GM18861 (cell line): ENCODE results near the gene HPN.

Experiments
- ATAC-seq: cut with Tn5 transposase; IDR thresholded peaks from one replicate; pipeline ENCODE4 v1.9.1; 2021; ENCODE audit not compliant: unreplicated experiment

HPN gene

DNA sequence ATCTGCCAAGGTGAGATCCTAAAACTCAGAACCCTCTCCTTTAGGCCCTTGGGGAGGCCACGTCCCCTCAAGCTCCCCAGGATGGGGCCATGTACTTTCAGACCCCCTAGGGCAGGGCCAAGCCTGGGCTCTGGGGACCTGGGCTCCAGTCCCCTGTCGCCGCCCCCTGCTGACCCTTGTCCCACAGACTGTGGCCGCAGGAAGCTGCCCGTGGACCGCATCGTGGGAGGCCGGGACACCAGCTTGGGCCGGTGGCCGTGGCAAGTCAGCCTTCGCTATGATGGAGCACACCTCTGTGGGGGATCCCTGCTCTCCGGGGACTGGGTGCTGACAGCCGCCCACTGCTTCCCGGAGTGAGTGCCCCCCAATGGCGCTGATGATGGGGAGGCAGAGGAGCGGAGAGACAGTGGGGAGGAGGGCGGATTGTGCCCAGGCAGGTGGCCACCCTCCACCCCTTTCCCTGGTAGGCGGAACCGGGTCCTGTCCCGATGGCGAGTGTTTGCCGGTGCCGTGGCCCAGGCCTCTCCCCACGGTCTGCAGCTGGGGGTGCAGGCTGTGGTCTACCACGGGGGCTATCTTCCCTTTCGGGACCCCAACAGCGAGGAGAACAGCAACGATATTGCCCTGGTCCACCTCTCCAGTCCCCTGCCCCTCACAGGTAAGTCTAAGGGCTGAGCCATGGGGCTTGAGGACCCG is 18.8 kb downstream of the HPN start:
- ATAC-seq, result no peak

DNA sequence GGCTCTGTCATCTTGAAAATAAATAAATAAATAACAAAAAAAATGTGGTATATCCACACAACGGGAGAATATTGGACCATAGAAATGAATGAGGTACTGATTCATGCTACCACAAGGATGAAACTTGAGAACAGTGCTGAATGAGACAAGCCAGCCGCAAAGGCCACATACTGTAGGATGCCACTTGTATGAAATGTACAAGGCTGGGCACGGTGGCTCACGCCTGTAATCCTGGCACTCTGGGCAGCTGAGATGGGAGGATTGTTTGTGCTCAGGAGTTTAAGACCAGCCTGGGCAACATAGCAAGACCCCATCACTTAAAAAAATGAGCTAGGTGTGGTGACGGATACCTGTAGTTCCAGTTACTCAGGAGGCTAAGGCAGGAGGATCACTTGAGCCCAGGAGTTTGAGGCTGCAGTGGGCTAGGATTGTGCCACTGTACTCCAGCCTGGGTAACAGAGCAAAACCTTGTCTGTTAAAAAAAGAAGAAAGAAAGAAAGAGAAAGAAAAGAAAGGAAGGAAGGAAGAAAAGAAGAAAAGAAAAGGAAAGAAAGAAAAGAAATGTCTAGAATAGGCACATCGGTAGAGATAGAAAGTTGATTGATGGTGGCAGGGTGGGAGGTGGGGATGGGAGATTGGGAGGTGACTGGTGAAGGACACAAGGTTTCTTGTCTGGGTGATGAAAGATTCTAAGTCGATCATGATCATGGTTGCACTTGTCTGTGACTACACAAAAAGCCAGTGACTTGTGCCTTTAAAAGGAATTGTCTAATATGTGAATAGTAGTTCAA is 20.3 kb downstream of the HPN start:
- ATAC-seq, result no peak

DNA sequence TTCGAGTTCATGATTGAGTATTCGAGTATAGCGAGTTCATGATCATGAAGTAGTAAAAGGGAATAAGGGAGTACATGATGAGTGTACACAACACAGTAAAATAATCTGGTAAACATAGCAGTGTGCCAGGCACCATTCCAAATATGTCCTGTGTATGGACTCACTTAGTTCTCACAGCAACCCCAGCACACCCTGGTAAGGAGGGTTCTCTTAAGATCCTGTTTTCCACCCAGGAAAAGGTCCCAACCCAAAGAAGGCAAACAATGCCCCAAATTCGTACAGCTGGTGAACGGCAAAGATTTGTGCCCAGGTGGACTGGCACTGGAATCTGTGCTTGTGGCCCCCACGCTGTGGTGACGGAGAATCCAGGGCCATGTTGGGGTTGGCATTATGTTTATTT is 21.4 kb downstream of the HPN start:
- ATAC-seq, result no peak

DNA sequence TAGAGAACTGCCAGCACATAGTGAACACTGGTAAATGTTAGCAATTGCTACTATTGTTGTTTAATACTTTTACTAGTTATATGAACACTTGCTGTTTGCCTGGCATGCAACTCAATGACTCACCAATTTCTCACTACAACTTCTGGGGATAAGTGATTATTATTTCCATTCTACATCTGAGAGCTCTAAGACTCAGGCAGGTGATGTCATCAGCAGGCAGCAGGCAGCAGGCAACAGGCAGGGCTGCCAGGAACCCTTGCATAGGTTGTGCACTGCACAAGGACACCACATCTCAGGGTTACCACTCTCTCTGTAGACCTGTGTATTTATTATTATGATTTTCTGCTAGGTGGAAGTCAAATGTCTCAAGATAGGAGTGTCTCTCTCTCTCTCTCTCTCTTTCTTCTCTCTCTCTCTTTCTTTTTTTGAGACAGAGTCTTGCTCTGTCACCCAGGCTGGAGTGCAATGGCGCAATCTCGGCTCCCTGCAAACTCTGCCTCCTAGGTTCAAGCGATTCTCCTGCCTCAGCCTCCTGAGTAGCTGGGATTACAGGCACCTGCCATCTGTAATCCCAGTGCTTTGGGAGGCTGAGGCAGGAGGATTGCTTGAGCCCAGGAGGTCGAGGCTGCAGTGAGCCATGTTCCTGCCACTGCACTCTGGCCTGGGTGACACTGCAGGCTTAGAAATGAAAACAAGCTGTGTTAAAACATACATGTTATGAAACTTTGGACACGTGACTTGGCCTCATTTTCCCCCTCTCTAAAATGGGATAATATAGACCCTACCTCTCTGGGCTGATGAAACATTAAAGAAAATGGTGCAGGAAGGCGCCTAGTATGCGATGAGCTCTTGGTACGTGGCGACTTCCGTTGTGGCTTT is 22.7 kb downstream of the HPN start:
- no peak for ATAC-seq

DNA sequence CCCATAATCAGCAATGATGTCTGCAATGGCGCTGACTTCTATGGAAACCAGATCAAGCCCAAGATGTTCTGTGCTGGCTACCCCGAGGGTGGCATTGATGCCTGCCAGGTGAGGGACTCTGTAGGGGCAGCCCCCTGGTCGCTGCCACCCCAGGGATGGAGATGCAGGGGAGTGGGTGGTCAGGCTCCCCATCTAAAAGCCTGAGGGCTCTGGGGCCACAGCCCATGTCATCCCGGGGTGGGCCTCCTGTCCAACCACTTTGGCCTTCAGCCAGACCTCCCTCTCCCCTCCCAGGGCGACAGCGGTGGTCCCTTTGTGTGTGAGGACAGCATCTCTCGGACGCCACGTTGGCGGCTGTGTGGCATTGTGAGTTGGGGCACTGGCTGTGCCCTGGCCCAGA is 24.1 kb downstream of the HPN start:
- ATAC-seq, result no peak

DNA sequence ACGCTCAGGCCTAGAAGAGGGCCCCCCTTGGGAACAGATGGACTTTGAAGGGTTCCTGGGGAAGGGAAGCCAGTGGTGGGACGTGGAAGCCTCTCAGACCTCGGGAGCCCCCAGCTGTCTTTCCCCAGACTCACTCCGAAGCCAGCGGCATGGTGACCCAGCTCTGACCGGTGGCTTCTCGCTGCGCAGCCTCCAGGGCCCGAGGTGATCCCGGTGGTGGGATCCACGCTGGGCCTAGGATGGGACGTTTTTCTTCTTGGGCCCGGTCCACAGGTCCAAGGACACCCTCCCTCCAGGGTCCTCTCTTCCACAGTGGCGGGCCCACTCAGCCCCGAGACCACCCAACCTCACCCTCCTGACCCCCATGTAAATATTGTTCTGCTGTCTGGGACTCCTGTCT is 24.6 kb downstream of the HPN start:
- no peak for ATAC-seq

DNA sequence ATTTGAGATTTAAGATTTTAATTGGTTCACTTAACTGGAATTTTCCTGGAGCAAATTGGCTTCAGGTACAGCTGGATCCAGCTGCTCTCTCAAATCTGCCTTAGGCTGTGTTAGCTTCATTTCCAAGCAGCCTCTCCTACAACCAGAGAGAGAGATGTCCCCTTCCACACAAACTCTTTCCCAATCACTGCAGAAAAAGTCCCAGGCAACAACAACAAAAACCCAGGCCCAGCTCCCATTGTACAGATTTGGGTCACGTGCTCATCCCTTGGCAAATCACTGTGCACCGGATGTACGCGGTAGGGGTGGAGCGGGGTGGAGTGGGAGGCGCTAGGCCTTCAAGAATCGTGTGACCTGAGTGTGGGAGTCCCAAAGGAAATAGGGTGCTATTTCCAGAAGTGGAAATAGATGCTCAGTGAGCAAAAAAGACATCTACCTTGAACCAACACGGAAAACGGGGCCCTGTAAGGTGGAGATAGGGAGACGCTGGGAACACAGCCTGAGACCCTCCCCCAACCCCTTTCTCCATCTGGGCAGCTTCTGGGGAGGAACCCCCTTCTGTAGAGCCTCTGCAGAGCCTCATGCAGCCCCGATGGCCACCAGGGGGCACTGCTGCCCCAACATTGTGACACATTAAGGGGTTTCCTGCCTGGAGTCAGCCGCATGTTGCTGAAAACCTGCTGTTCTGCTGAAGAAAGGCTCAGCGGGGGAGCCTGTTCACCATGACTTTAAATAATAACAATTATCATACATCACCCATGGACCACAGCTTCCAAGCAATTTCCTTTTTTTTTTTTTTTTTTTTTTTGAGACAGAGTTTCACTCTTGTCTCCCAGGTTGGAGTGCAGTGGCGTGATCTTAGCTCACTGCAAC is 25.4 kb downstream of the HPN start:
- ATAC-seq, result peak; percentile 59

DNA sequence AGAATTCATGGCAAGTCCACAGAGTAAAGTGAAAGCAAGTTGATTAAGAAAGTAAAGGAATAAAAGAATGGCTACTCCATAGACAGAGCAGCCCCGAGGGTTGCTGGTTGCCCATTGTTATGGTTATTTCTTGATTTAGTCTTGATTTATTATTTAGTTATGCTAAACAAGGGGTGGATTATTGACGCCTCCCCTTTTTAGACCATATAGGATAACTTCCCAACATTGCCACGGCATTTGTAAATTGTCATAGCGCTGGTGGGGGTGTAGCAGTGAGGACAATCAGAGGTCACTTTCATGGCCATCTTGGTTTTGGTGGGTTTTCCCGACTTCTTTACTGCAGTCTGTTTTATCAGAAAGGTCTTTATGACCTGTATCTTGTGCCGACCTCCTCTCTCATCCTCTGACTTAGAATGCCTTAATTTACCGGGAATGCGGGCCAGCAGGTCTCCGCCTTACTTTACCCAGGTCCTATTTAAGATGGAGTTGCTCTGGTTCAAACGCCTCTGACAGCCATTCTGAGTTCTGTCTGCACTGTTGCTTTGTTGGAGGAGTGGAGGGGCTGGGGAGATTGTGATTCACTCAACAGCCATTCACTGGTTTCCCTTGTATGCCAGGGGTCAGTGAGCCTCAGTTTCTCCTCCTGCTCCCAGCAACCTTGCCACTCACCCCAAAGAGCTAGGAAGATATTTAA is 27.6 kb downstream of the HPN start:
- ATAC-seq, result no peak

DNA sequence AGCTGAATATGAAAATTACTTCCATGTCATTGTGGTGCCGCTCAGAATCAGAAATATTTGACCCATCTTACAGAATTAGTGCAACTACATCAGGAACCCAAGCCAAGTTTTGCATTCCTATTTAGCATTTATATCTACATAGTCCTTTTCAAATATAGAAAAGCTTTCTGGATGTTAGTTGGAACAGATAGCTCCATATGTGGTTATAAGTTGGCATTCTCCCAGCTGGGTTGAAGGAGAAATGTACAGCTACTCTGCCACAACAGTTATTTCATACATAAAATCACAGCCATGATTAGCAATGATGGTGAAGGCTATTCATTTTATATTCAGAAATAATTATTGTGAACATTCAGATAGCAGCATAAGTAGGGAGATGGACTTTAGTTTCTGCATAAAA is 28.2 kb downstream of the HPN start:
- ATAC-seq, result no peak

DNA sequence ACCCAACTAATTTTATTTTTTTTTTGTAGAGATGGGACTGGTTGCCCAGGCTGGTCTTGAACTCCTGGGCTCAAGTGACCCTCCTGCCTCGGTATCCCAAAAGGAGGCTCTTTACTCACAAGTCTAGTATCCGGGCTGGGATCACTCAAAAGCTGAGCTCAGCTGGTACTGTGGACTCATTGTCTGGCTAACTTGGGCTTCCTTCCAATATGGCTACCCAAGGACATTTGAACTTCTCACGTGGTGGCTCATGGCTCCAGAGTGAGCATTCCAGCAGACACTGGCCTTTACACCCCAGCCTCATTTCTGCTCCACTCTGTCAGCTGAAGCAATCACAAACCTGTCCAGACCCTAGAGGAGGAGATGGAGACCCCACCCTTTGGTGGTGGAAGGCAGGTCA is 28.9 kb downstream of the HPN start:
- ATAC-seq, result no peak

DNA sequence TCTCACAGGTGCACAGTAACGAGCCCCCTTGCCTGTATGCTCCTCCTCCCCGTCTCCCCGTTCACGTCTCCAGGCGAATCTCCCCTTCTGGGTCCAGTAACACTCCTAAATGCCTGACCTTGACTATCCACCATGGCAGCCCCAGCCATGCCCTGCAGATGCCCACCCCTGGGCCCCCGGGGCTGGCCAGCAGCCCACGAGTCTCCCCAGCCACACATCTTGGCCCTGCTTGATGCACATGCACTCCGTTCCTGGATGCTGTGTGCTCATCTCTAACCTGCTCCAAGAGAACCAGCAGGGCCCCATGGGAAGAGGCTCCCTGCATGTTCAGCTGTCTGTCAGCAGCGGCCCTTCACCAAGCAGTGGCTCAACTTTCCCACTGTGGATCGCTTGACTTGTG is 32.0 kb downstream of the HPN start:
- no peak for ATAC-seq

DNA sequence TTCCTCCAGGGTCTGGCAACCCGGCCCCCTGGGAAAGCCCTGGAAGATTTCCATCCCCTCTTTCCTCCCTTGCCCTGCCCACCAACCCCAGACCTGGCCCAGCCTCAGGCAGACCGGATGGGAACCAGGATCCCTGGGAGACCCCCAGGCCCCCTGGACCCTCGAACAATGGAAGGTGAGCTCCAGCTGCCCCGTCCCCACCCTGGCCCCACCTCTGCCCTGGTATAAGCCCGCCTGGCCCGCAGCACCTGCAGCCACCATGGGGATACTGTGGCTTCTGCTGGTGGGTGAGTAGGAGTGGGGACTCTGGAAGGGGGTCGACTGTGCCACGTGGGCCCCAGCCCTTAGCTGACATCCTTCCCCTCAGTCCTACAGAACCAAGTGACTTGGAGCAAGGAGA is 32.4 kb downstream of the HPN start:
- ATAC-seq, result no peak

DNA sequence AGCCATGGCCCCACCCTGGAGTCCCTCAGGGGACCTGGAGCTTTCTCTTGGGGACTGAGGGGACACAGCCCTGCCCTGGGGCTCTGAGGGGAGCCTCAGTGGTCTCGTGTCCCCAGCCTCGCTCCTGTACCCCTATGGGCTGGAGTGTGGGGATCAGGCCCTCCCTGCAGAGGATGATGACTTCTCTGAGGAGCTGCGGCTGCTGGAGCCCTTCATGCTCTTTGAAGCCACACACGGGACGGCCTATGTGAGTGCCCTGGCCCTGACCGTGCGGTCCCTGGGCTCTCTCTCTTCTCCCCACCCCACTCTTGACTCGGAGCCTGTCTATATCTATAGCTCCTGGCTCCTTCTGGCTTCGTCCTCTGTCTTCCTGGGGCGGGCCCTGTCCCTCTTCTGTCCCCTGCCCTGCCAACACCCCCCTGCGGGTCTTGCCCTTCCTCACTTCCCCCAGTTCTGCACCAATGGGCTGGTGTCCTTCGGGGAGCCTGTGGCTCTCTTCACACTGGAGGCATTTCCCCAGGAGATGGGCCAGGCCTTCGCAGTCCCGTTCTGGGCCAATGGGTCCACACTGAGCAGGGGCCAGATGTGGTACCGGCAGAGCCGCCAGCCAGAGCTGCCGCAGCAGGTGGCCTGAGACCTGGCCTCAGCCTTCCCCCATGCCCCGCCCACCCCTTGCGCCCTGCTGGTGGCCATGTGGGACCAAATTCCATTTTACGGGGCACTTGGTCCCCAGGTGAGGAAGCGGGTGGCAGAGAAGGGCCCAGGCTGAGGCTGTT is 33.1 kb downstream of the HPN start:
- no peak for ATAC-seq

DNA sequence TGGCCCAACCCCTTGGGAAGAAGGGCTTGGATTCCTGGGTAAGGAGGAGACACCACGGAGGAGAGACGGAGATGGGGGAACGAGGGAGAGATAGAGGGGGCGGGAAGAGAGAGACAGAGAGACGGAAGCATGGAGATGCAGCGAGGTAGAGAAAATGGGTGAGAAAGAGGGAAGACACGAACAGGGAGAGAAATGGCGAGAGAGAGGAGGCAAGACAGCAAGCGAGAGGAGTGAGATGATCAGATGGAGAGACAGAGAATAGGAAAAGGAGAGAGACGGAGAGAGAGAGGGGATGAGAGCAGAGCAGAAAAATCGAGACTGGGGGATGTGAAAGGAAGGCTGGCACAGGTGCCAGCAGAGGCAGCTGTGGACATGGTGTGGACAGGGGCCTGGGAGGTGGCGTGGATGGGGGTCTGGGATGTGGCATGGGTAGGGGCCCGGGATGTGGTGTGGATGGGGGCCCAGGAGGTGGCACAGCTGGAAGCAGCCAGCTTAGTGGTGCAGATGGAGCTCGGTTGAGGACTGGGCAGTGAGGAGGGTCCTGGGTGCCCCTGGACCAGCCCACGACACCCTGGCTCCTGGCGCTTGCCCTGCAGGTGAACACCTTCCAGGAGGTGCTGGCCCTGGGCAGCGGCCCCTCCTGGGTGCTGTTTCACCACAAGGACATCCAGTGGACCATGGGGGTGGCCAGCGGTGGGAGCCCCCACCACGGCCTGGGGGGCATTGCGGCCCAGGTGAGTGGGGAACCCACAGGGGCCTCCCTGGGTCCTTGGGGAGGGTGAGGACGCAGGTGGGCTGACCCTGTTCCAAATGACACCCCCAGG is 33.9 kb downstream of the HPN start:
- no peak for ATAC-seq

DNA sequence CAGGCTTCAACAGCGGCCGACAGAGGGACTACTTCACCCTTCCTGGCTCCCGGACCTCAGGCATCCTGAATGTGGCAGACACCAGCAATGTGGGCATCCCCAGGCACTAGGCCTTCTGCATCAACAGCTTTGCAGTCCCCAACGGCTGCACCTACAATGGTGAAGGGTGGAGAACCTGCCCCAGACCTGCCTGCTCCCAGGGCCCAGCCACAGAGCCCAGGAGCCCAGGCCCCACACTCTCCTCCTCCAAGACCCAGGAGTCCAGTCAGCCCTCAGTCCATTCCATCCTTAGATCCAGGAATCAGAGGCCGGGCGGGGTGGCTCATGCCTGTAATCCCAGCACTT is 34.5 kb downstream of the HPN start:
- no peak for ATAC-seq

DNA sequence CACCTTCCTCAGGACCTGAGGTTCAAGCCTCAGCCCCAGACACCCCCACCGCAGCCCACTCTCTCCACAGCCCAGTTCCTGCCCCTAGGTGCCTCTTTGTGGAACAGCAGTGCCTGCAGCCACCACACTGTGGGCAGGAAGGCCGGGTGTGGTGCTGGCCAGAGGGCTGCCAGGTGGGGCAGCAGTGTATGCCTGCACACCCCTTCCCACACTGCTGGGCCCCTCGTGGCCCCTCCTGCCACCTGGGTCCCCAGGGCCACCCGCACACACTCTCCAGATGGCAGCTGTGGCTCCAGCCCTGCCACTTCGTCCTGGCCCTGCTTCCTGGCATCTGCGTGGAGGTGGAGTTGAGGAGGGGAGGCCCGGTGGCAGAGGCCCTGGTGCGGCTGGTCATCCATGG is 35.1 kb downstream of the HPN start:
- no peak for ATAC-seq

DNA sequence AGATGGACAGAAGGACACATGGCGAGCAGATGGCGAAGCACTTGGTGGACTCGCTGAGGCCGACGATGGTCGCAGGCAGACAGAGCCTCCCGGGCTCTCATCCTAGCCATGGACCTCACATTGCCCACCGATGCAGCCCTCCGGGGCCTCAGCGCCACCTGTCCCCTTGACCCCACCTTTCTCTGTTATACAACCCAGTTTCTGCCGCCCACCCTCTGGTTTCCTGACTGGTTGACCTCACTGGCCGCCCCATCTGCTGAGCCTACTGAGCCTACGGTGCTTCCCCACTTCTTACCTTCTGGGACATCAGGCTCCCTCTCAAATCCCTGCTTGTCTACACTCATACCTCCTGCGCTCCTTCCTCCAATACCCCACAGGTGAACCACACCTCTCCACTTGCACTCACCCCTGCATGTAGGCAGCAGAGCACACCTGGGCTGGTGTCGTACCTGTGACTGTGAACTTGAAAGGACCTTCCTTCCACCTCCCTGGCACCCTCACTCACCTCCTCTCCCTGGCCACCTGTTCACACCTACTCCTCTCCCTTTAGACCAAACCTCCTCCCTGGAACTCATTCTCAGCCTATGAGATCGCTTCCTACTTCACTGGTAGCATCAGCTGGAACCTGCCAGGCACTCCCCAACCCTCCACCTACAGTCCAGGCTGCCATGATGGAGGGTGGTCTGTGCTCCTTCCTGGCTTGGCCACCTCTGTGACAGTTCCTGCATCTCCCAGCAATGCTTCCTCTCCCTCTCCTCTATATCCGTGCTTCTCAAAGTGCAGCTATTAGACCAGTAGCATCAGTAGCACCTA is 36.1 kb downstream of the HPN start:
- ATAC-seq, result no peak

DNA sequence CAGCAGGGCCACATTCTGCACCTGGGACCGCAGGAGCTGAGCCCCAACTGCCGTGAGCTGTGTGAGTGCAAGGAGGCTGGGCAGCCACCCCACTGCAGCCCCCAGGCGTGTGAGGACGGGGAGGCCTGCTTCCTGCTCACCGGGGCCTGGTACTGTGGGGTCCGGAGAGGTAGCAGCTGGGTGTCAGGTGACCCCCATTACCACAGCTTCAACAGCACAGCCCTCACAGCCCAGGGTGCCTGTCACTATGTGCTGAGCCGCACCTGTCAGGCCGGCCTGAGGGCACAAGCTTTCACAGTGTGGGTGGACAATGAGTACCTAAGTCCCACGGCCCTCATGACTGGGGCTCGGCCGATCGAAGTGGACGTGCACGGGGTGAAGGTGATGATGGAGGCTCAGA is 38.3 kb downstream of the HPN start:
- no peak for ATAC-seq
